ENCODE results near the gene PHF12. TPM values are rescaled to one million over a fixed set of nuclear protein-coding genes. Genes with fewer than 3 reads are reported as not detected.
A peak's percentile ranks its signal among the peaks of the same experiment; 100 is the strongest.

PHF12 gene
- total and polyA plus RNA-seq, 9 donors: 22.7 to 62.7 (median 48.6) TPM

DNA sequence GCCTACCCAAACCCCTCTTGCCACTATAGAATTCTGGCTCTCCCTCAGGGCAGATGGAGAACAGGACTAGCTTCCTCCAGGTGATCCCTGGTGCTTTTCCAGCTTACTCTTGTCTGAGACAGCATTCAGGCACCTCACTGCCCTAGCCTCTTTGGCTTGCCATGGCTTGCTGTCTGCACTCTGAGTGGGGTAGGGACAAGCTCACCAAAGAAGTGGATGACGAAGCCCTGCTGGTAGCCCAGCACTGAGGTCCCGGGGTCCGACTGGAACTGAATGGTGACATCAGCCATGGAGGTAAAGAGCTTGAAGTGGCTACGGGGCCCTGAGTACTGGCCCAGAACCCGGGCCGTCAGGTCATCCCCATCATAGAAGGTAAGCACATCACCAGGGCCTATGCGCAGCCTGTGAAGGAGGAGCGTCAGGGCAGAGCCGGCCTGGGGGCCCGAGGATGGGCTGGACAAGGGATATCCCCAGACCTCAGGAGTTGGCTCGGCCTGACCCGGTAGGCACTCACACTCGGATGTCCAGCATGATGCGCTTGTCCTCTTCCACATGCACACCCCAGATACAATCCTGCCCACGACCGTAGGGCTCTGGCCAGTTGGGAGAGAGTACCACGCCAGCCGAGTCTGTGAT is 7.6 kb upstream of the PHF12 start:
- no peaks in the 10 kb centered on the region for H3K9me3 ChIP-seq
- H3K36me3 ChIP-seq: no peaks in the 10 kb centered on the region
- no peak overlapping the region for H3K4me3 ChIP-seq
- H3K27me3 ChIP-seq: no peaks in the 10 kb centered on the region
- H3K4me1 ChIP-seq (ENCODE audit: insufficient read depth): no peaks in the 10 kb centered on the region
- DNase-seq: peak in 2 of 5 donors; percentile 8 to 27
- no peak for TF ChIP-seq EP300 (IDR thresholded peaks at IDR 0.05)
- TF ChIP-seq POLR2A (IDR thresholded peaks at IDR 0.05): no peak
- no peak for TF ChIP-seq CTCF (IDR thresholded peaks at IDR 0.05)
- intact Hi-C loops (cut with DNase I): no loop called here
- H3K27ac ChIP-seq: no peak overlapping the region
- WGBS, 3 donors: 90 to 94% (median 91%) methylated on average over 17 to 18 of the region's 18 CpGs

DNA sequence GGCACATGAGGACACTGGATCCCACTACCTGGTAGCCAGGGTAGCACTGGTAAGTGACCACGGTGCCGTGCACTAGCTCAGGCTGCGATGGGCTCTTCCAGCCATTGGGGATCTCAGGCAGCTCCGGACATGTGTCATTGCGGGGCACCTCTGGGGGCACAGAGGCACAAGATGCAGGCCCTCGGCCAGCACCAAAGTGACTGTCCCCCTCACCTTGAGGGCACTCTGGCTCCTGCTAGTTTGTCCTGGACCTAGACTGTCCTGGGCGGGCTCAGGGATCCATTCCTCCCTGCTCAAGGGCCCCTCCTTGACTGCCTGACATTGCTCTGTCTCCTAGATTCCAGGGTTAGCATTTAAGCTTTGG is 6.7 kb upstream of the PHF12 start:
- no peaks in the 10 kb centered on the region for H3K4me1 ChIP-seq (ENCODE audit: insufficient read depth)
- WGBS, 3 donors: 93 to 97% (median 95%) methylated on average over 7 of the region's 7 CpGs
- H3K27me3 ChIP-seq: no peaks in the 10 kb centered on the region
- H3K9me3 ChIP-seq: no peaks in the 10 kb centered on the region
- no peaks in the 10 kb centered on the region for H3K36me3 ChIP-seq
- TF ChIP-seq POLR2A (IDR thresholded peaks at IDR 0.05): no peak
- TF ChIP-seq EP300 (IDR thresholded peaks at IDR 0.05): no peak
- TF ChIP-seq CTCF (IDR thresholded peaks at IDR 0.05): no peak
- intact Hi-C loops (cut with DNase I): no loop called here
- DNase-seq: peak in 1 of 5 donors; percentile 19
- no peak overlapping the region for H3K4me3 ChIP-seq
- H3K27ac ChIP-seq: no peak overlapping the region

- no peak overlapping the region for H3K27ac ChIP-seq
- peak in 1 of 5 donors; percentile 28 for DNase-seq
- no peak for TF ChIP-seq POLR2A (IDR thresholded peaks at IDR 0.05)
- no peak for TF ChIP-seq CTCF (IDR thresholded peaks at IDR 0.05)
- TF ChIP-seq EP300 (IDR thresholded peaks at IDR 0.05): no peak
- H3K36me3 ChIP-seq: no peaks in the 10 kb centered on the region
- intact Hi-C loops (cut with DNase I): no loop called here
- H3K27me3 ChIP-seq: no peaks in the 10 kb centered on the region
- 90 to 92% (median 92%) methylated on average over 11 to 13 of the region's 13 CpGs for WGBS, 3 donors
- H3K4me1 ChIP-seq (ENCODE audit: insufficient read depth): no peaks in the 10 kb centered on the region
- no peaks in the 10 kb centered on the region for H3K9me3 ChIP-seq
- H3K4me3 ChIP-seq: no peak overlapping the region
These were observed 6.1 kb upstream of the PHF12 start for GRCh38 chr17:28957277-28957991.

DNA sequence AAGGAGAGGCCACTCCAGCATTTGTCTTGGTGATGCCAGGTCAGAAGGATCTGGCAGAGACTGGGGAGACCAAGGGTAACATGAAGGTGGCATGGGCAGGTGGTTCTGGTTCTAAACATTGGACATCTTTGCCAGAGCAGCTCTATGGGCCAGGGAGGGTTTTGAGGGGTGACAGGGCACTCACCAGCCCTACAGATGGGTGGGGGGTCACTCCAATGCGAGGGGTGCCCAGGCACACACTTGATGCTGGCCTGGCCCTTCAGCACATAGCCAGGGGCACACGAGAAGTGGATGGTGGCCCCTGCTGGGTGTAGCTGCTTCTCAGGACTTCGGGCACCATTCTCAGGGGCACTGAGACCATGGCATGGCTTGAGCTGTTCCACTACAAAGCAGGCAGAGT is 5.5 kb upstream of the PHF12 start:
- peak in 2 of 5 donors; percentile 5 to 29 for DNase-seq
- intact Hi-C loops (cut with DNase I): no loop called here
- Histone ChIP-seq H3K27me3 (no peaks in the 10 kb centered on the region), H3K9me3 (no peaks in the 10 kb centered on the region), H3K4me3 (no peak overlapping the region), H3K36me3 (no peaks in the 10 kb centered on the region), H3K4me1 (ENCODE audit: insufficient read depth) (no peaks in the 10 kb centered on the region), H3K27ac (no peak overlapping the region)
- TF ChIP-seq POLR2A (IDR thresholded peaks at IDR 0.05) (no peak), EP300 (IDR thresholded peaks at IDR 0.05) (no peak), CTCF (IDR thresholded peaks at IDR 0.05) (no peak)
- 85 to 93% (median 90%) methylated on average over 2 to 3 of the region's 3 CpGs for WGBS, 3 donors
